IMR-90 (cell line): ENCODE results near the gene GPSM1. TPM values are rescaled to one million over a fixed set of nuclear protein-coding genes. Genes with fewer than 3 reads are reported as not detected.

Experiments used
- ATAC-seq: fragments of 200-7000 bp; cut with Tn5 transposase; 2 replicates; pipeline ENCODE4 v1.9.1; 2020; ENCODE audit warnings: low read depth, mild to moderate bottlenecking, moderate library complexity
- BruUV-seq: library from RNA; stranded (reverse); fragments of 400-500 nt; replicated peaks from 2 replicates; lab custom pipeline; 2021; lab: Mats Ljungman, UMichigan
- CTCF ChIA-PET: fragments of 300-600 bp; formaldehyde crosslinking; extraction: SDS; loops from one replicate; lab custom pipeline; 2021; ENCODE audit warnings: antibody characterized with exemption; lab: Yijun Ruan, JAX
- POLR2A ChIA-PET: fragments of 300-600 bp; sonication (Branson Sonifier 250); formaldehyde crosslinking; loops from one replicate; lab custom pipeline; 2022; ENCODE audit warnings: antibody characterized with exemption; ENCODE audit not compliant: unreplicated experiment; lab: Charles Lee
- DNase-seq: peaks from one replicate; pipeline ENCODE4 v3.0.0; 2013
- H2AFZ ChIP-seq: replicated peaks from 2 replicates; pipeline ENCODE3; 2013; ENCODE audit warnings: low read length, mild to moderate bottlenecking; ENCODE audit not compliant: poor library complexity
- H2AK5ac ChIP-seq: 2 replicates; pipeline ENCODE4 v1.6.1; 2013; ENCODE audit warnings: low read depth, low read length, inconsistent platforms
- H2AK9ac ChIP-seq: replicated peaks from 2 replicates; pipeline ENCODE3; 2013; ENCODE audit warnings: mild to moderate bottlenecking, low read depth, low read length, moderate library complexity; ENCODE audit not compliant: poor library complexity
- H2BK120ac ChIP-seq: 2 replicates; pipeline ENCODE4 v1.6.1; 2013; ENCODE audit warnings: low read depth, low read length, inconsistent platforms
- H2BK15ac ChIP-seq: 3 replicates; pipeline ENCODE4 v1.6.1; 2013; ENCODE audit warnings: low read depth, low read length, inconsistent platforms
- H2BK20ac ChIP-seq: 2 replicates; pipeline ENCODE4 v1.6.1; 2013; ENCODE audit warnings: low read depth, mild to moderate bottlenecking, inconsistent platforms, low read length, moderate library complexity
- H2BK5ac ChIP-seq: 2 replicates; pipeline ENCODE4 v1.6.1; 2013; ENCODE audit warnings: mild to moderate bottlenecking, low read depth, low read length, inconsistent platforms; ENCODE audit not compliant: poor library complexity, severe bottlenecking
- H3K14ac ChIP-seq: replicated peaks from 2 replicates; pipeline ENCODE4 v1.6.1; 2013; ENCODE audit warnings: low read depth, low read length, inconsistent platforms
- H3K18ac ChIP-seq: 2 replicates; pipeline ENCODE4 v1.6.1; 2013; ENCODE audit warnings: low read depth, low read length, control low read depth
- H3K23ac ChIP-seq: 2 replicates; pipeline ENCODE4 v1.6.1; 2013; ENCODE audit warnings: low read depth, low read length, inconsistent platforms
- H3K27ac ChIP-seq: 2 replicates; pipeline ENCODE4 v1.5.1; 2013; ENCODE audit warnings: mild to moderate bottlenecking, control low read depth, low read length; ENCODE audit not compliant: insufficient read depth
- H3K27me3 ChIP-seq: 2 replicates; pipeline ENCODE4 v1.6.1; 2013; ENCODE audit warnings: low read length; ENCODE audit not compliant: control insufficient read depth, insufficient read depth
- H3K36me3 ChIP-seq: 2 replicates; pipeline ENCODE4 v1.6.1; 2013; ENCODE audit warnings: low read length, mixed read lengths; ENCODE audit not compliant: control insufficient read depth, insufficient read depth
- H3K4ac ChIP-seq: 2 replicates; pipeline ENCODE4 v1.6.1; 2013; ENCODE audit warnings: low read depth, low read length, inconsistent platforms
- H3K4me1 ChIP-seq: 2 replicates; pipeline ENCODE4 v1.6.1; 2013; ENCODE audit warnings: low read length, mixed read lengths; ENCODE audit not compliant: control insufficient read depth, insufficient read depth
- H3K4me2 ChIP-seq: 2 replicates; pipeline ENCODE4 v1.6.1; 2013; ENCODE audit warnings: low read depth, mild to moderate bottlenecking, control low read depth, low read length, moderate library complexity
- H3K4me3 ChIP-seq: 2 replicates; pipeline ENCODE4 v1.5.1; 2013; ENCODE audit warnings: low read depth, mild to moderate bottlenecking, control low read depth, low read length, moderate library complexity; ENCODE audit not compliant: insufficient read depth
- H3K56ac ChIP-seq: 2 replicates; pipeline ENCODE4 v1.6.1; 2013; ENCODE audit warnings: low read length, inconsistent platforms; ENCODE audit not compliant: insufficient read depth; ENCODE audit errors: extremely low read depth
- H3K79me1 ChIP-seq, 2 experiments: 2 replicates each; pipeline ENCODE4 v1.6.1; 2013; ENCODE audit warnings: low read length in 2 of 2, inconsistent platforms in 1 of 2, low read depth in 1 of 2
- H3K9ac ChIP-seq: 2 replicates; pipeline ENCODE4 v1.6.1; 2013; ENCODE audit warnings: low read depth, low read length, control low read depth
- H3K9me1 ChIP-seq: 2 replicates; pipeline ENCODE4 v1.6.1; 2013; ENCODE audit warnings: low read length, inconsistent platforms; ENCODE audit not compliant: insufficient read depth
- H3K9me3 ChIP-seq: 2 replicates; pipeline ENCODE4 v1.6.1; 2013; ENCODE audit warnings: low read length; ENCODE audit not compliant: control insufficient read depth, insufficient read depth
- H4K20me1 ChIP-seq: 2 replicates; pipeline ENCODE4 v1.6.1; 2013; ENCODE audit warnings: low read length, inconsistent platforms; ENCODE audit not compliant: insufficient read depth
- H4K5ac ChIP-seq: 2 replicates; pipeline ENCODE4 v1.6.1; 2013; ENCODE audit warnings: mild to moderate bottlenecking, low read depth, low read length, control low read depth
- H4K8ac ChIP-seq, 2 experiments: 2 replicates each; pipeline ENCODE4 v1.6.1; 2013; ENCODE audit warnings: low read depth in 2 of 2, low read length in 2 of 2, control low read depth in 1 of 2, inconsistent platforms in 1 of 2
- H4K91ac ChIP-seq: 2 replicates; pipeline ENCODE4 v1.6.1; 2013; ENCODE audit warnings: low read depth, low read length, inconsistent platforms; ENCODE audit not compliant: insufficient read depth
- BHLHE40 ChIP-seq: fragments of 150-350 bp; IDR thresholded peaks from 2 replicates; pipeline ENCODE4 v1.6.1; 2016; ENCODE audit warnings: mild to moderate bottlenecking, low read depth, low read length
- CEBPB ChIP-seq: IDR thresholded peaks from 2 replicates; pipeline ENCODE4 v1.6.1; 2012; ENCODE audit warnings: low read depth, low read length, improper control_type of control experiment
- CTCF ChIP-seq: conservative IDR thresholded peaks from 2 replicates; pipeline ENCODE4 v1.5.1; 2012; ENCODE audit warnings: mild to moderate bottlenecking, low read depth, low read length, improper control_type of control experiment
- RCOR1 ChIP-seq: IDR thresholded peaks from 2 replicates; pipeline ENCODE4 v1.6.1; 2012; ENCODE audit warnings: mild to moderate bottlenecking, low read length, improper control_type of control experiment; ENCODE audit not compliant: insufficient replicate concordance
- WGBS, 2 experiments: methylation state at CpG; one replicate each; pipeline versions ENCODE4 v1.1.5 to v1.1.7; 2013; ENCODE audit warnings: missing lambda C conversion rate in 2 of 2; ENCODE audit not compliant: insufficient read length in 1 of 2; ENCODE audit errors: extremely low coverage in 2 of 2; 5-methylcytosine and 5-hydroxymethylcytosine counted together
- dilution Hi-C: fragments of 300-500 bp; cut with HindIII; formaldehyde crosslinking; loops from one replicate; pipeline ENCODE4 v1.14.3; 2018; ENCODE audit warnings: low sequenced_read_pairs; ENCODE audit not compliant: unreplicated experiment
- in situ Hi-C: fragments of 300-500 bp; cut with MboI; formaldehyde crosslinking; loops from 3 replicates; pipeline ENCODE4 v1.14.3; 2019; ENCODE audit warnings: low sequenced_read_pairs, inconsistent platforms, mixed read lengths
- intact Hi-C: fragments of 100-400 bp; cut with micrococcal nuclease; formaldehyde crosslinking; loops from 2 replicates; pipeline ENCODE4 v1.10.0; 2022
- polyA plus RNA-seq, 3 experiments: library from polyadenylated mRNA; depleted of rRNA; stranded (reverse); fragments of >200 nt; gene quantifications; 2 replicates each; pipeline ENCODE4 v1.2.3, GENCODE V29; 2012; ENCODE audit warnings: low replicate concordance in 1 of 3
- total RNA-seq: library from RNA; depleted of rRNA; stranded (reverse); fragments of >200 nt; gene quantifications from 2 replicates; pipeline ENCODE4 v1.2.3, GENCODE V29; 2012

Gene GPSM1
- total and polyA plus RNA-seq, 2 of the 4 experiments (the other 2 are of a cell fraction), result 28.7 to 71.2 TPM

GRCh38 chr9:136312009-136312375 lies 15.3 kb upstream of the GPSM1 start:
- no CpG with 5 or more reads among the region's 10 CpGs for WGBS, 2 experiments
- ChIA-PET CTCF (interaction anchor here (1.6 kb wide), 1 partner anchor 98 kb away, joined by 5 read pairs; no protein-coding TSS in a partner anchor), POLR2A (no interaction called here)
- H3K9me3 ChIP-seq, result peaks cover 15% of the 10 kb centered on the region
- no peak overlapping the region for H2AFZ ChIP-seq
- BruUV-seq, result no TSS peak
- no peaks in the 10 kb centered on the region for H3K79me1 ChIP-seq
- TF ChIP-seq RCOR1 (no peak), CEBPB (no peak), BHLHE40 (no peak), CTCF (no peak)
- H3K18ac ChIP-seq, result no peak overlapping the region
- H4K20me1 ChIP-seq, result no peaks in the 10 kb centered on the region
- peaks cover 11% of the 10 kb centered on the region for H3K9me1 ChIP-seq
- H2BK20ac ChIP-seq, result no peak overlapping the region
- H2AK5ac ChIP-seq, result no peak overlapping the region
- no peak overlapping the region for H2BK120ac ChIP-seq
- no peak overlapping the region for H2BK15ac ChIP-seq
- H3K36me3 ChIP-seq, result no peaks in the 10 kb centered on the region
- H4K5ac ChIP-seq, result no peak overlapping the region
- no peak overlapping the region for H2BK5ac ChIP-seq
- no peaks in the 10 kb centered on the region for H3K4me1 ChIP-seq
- H3K4me2 ChIP-seq, result no peak overlapping the region
- no peak overlapping the region for H3K56ac ChIP-seq
- H3K27ac ChIP-seq, result no peak overlapping the region
- intact Hi-C loops, result loop anchor here (1.0 kb wide), 3 partner anchors 27 to 88 kb away; partner anchors contain the start of genes DNLZ and SNAPC4
- H3K4ac ChIP-seq, result no peak overlapping the region
- H4K91ac ChIP-seq, result no peak overlapping the region
- H4K8ac ChIP-seq, result no peak overlapping the region
- no peak overlapping the region for H3K14ac ChIP-seq
- no peak for DNase-seq
- H3K27me3 ChIP-seq, result no peaks in the 10 kb centered on the region; the same call in 1 of the 2 replicates
- in situ Hi-C loops, result no loop called here
- H2AK9ac ChIP-seq, result no peak overlapping the region
- dilution Hi-C loops, result no loop called here
- no peak overlapping the region for H3K9ac ChIP-seq
- H3K4me3 ChIP-seq, result no peak overlapping the region
- H3K23ac ChIP-seq, result no peak overlapping the region
- no peak for ATAC-seq
